Activated CD8-positive, alpha-beta T cell treated with anti-CD3 and anti-CD28 coated beads, Interleukin-2, amount 10 ng/mL, durations not matched to agents 7 days and 5 days (primary cell): ENCODE results near the gene PPIP5K2. TPM values are rescaled to one million over a fixed set of nuclear protein-coding genes. Genes with fewer than 3 reads are reported as not detected.
"Not testable (repeated sequence)": the region's sequence is repeated elsewhere in the genome, so short reads cannot be mapped to it uniquely, and the experiment has no call there.

Experiments
- ATAC-seq: fragments of 150-1000 bp; cut with Tn5 transposase; one replicate; pipeline ENCODE4 v1.10.0; 2021; ENCODE audit warnings: moderate library complexity
- CTCF ChIA-PET: fragments of 350-600 bp; sonication (Branson Sonifier 250); formaldehyde crosslinking; loops from one replicate; lab custom pipeline; 2021; ENCODE audit warnings: antibody characterized with exemption; lab: Charles Lee
- POLR2A ChIA-PET: fragments of 350-600 bp; sonication (Branson Sonifier 250); formaldehyde crosslinking; loops from one replicate; lab custom pipeline; 2021; ENCODE audit warnings: antibody characterized with exemption; lab: Charles Lee
- DNase-seq: peaks from one replicate; pipeline ENCODE4 v3.0.0-alpha.2; 2020
- H3K27ac Mint-ChIP-seq: one replicate; pipeline ENCODE4 v1.8.0; 2021; ENCODE audit warnings: mild to moderate bottlenecking, mixed read lengths
- H3K27me3 Mint-ChIP-seq: one replicate; pipeline ENCODE4 v1.8.0; 2021; ENCODE audit warnings: low read depth, mixed read lengths
- H3K36me3 Mint-ChIP-seq: one replicate; pipeline ENCODE4 v1.8.0; 2021; ENCODE audit warnings: low read depth, mixed read lengths
- H3K4me1 Mint-ChIP-seq: one replicate; pipeline ENCODE4 v1.8.0; 2021; ENCODE audit warnings: low read depth, mixed read lengths
- H3K4me3 Mint-ChIP-seq: one replicate; pipeline ENCODE4 v1.8.0; 2021; ENCODE audit warnings: mild to moderate bottlenecking, mixed read lengths
- H3K9me3 Mint-ChIP-seq: one replicate; pipeline ENCODE4 v1.8.0; 2022; ENCODE audit warnings: mixed read lengths; ENCODE audit not compliant: insufficient read depth
- total RNA-seq, 2 experiments: library from RNA; stranded (reverse); gene quantifications; one replicate each; pipeline ENCODE4 v1.2.3, GENCODE V29; 2021

The PPIP5K2 gene
- 10 to 100 TPM; 65.7 to 68.2 TPM for total RNA-seq

DNA sequence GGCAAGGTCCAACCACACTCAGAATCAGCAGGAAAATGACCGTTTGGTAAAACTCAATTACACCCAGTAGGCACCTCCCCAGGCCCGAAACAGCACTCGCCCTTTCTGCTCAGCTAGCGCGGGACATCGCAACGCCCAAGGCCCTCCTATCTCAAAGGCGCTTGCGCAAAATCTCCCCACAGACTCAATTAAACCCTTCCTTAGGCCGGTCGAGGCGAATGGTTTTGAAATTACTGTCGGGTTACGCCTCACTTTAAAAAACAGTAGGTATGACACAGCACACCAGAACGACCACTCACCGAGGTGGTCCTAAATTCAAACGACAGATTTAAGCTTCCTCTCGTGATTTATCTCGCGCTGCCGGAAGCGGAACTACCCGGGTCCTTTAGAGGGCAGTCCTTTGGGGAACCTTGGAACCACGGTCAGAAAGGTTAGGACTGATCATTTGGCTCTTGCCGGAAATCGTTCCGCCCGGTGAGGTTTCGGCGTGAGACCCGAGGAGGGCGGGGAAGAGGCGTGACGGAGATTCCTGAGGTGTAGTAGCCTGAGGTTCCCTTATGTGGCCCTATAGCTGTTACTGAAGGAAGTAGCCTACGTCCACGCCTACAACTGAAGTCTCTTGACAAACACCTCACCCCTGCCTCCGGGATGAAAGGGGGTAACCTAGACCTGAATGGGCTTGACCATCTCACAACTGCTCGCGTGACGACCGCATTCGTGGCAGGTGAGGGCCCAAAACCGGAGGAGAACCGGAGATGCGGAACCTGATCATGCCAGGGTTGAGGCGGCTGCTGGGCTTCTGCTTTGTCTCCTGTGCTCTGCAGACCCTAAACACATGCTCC lies at the start of gene PPIP5K2, which contains the start of gene GIN1:
Gene PPIP5K2, plus strand, starts transcription at position 537 of the 842 bp plus-strand sequence. CDS start 9,289 bp downstream, outside the sequence.
Gene GIN1, minus strand, starts transcription at position 374 of the 842 bp plus-strand sequence. CDS start 11,431 bp downstream, outside the sequence.
- peak within 1 kb of the TSS; percentile 96 for H3K27ac Mint-ChIP-seq
- POLR2A ChIA-PET: interaction anchor here (0.7 to 2.1 kb wide), 18 partner anchors 8 to 356 kb away, joined by 3 to 12 read pairs (median 4); partner anchors contain the start of gene MACIR
- peak; percentile 97 for DNase-seq
- ATAC-seq: peak; percentile 93
- no peaks in the 10 kb centered on the region for H3K27me3 Mint-ChIP-seq
- peaks cover 31% of the 10 kb centered on the region for H3K4me1 Mint-ChIP-seq
- H3K36me3 Mint-ChIP-seq: peaks cover 14% of the 10 kb centered on the region
- H3K4me3 Mint-ChIP-seq: peak within 1 kb of the TSS; percentile 85
- CTCF ChIA-PET: interaction anchor here (0.7 to 2.0 kb wide), 6 partner anchors 8 to 438 kb away, joined by 3 to 10 read pairs (median 6); no protein-coding TSS in a partner anchor
- no peaks in the 10 kb centered on the region for H3K9me3 Mint-ChIP-seq

DNA sequence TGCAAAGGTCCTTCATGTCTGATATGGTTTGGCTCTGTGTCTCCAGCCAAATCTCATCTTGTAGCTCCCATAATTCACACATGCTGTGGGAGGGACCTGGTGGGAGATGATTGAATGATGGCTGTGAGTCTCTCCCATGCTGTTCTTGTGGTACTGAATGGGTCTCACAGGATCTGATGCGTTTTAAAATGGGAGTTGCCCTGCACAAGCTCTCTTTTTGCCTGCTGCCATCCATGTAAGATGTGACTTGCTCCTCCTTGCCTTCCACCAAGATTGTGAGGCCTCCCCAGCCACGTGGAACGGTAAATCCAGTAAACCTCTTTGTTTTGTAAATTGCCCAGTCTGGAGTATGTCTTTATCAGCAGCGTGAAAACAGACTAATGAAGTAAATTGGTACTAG lies 46.6 kb upstream of the PPIP5K2 start:
- H3K4me1 Mint-ChIP-seq, POLR2A ChIA-PET, H3K36me3 Mint-ChIP-seq, CTCF ChIA-PET, H3K4me3 Mint-ChIP-seq, H3K27ac Mint-ChIP-seq, H3K27me3 Mint-ChIP-seq, ATAC-seq, DNase-seq: not testable (repeated sequence)
- peaks cover 21% of the 10 kb centered on the region for H3K9me3 Mint-ChIP-seq

DNA sequence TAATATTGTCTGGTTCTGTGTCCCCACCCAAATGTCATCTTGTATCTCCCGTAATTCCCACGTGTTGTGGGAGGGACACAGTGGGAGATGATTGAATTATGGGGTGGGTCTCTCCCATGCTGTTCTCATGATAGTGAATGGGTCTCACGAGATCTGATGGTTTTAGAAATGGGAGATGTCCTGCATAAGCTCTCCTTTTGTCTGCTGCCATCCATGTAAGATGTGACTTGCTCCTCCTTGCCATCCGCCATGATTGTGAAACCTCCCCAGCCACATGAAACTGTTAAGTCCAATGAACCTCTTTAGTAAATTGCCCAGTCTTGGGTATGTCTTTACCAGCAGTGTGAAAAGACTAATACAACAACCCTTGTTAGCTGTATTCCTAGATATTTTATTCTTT lies 44.7 kb upstream of the PPIP5K2 start:
- Mint-ChIP-seq H3K27me3 (peaks cover 4% of the 10 kb centered on the region), H3K9me3 (peaks cover 21% of the 10 kb centered on the region), H3K27ac (no peak overlapping the region), H3K36me3 (peaks cover 3% of the 10 kb centered on the region), H3K4me3 (no peak overlapping the region), H3K4me1 (no peaks in the 10 kb centered on the region)
- CTCF ChIA-PET: no interaction called here
- ATAC-seq: no peak
- no peak for DNase-seq
- POLR2A ChIA-PET: no interaction called here

DNA sequence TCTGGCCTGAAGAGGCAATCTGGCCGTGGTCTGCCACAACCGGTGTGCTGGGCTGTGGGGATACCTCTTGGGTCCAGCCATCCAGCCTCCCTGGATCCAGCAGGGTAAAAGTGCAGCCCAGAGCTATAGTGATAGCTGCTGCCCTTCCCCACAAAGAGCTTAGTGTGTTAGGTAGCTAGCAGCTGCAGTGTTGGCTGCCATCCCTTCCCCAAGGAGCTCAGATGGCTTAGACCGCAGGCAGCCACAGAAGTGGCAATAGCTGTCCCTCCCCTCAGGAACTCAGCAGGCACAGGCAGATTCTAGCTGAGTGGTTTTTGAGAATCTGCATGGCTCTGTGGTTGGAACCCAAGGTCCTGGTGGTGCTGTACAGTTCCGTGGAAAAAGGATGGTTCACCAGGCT lies 40.3 kb upstream of the PPIP5K2 start:
- ChIA-PET CTCF (no interaction called here), POLR2A (no interaction called here)
- Mint-ChIP-seq H3K9me3 (peaks cover 28% of the 10 kb centered on the region), H3K27ac (no peak overlapping the region), H3K27me3 (peaks cover 2% of the 10 kb centered on the region), H3K4me3 (no peak overlapping the region), H3K4me1 (no peaks in the 10 kb centered on the region), H3K36me3 (peaks cover 5% of the 10 kb centered on the region)
- no peak for DNase-seq
- ATAC-seq: no peak

DNA sequence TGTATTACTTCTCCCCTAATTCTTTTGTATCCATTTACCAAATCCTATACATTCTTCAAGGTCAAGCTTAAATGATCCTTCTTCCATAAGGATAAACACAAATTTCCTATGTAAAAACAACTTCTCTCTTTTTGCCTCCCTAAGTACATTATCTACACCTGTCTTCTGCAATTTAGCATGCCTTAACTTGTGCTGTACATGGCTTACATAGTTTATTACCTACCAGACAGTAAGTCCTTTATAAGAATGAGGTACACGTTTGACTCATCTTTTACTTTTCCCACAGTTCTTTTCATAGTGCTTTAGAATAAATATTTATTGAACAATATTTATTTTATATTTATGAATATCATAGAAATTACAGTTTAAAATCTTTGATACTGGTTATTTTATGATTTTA lies 33.6 kb upstream of the PPIP5K2 start:
- POLR2A ChIA-PET: no interaction called here

DNA sequence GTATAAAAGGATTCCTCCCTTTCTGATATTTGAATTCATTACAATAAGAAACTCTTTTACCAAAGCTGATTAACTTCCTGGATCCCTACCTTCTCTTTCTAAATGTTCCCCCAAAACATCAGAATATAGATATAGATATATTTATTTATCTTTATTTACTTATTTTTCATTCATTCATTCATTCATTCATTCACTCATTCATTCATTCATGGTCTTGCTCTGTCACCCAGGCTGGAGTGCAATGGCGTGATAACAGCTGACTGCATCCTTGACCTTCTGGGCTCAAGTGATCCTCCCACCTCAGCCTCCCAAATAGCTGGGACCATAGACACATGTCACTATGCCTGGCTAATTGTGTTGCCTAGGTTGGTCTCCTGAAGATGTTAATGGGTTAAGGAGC lies 30.8 kb upstream of the PPIP5K2 start:
- Mint-ChIP-seq H3K27me3 (no peaks in the 10 kb centered on the region), H3K9me3 (peaks cover 2% of the 10 kb centered on the region), H3K4me1 (no peaks in the 10 kb centered on the region), H3K4me3 (no peak overlapping the region), H3K27ac (no peak overlapping the region), H3K36me3 (peaks cover 35% of the 10 kb centered on the region)
- ChIA-PET CTCF (no interaction called here), POLR2A (interaction anchor here (0.8 kb wide), 1 partner anchor 12 kb away, joined by 3 read pairs; no protein-coding TSS in a partner anchor)
- DNase-seq: no peak
- no peak for ATAC-seq

More for the DNA sequence above, 33.6 kb upstream of the PPIP5K2 start:
- CTCF ChIA-PET: no interaction called here
- no peak overlapping the region for H3K27ac Mint-ChIP-seq
- peaks cover 25% of the 10 kb centered on the region for H3K36me3 Mint-ChIP-seq
- no peak for ATAC-seq
- no peak overlapping the region for H3K4me3 Mint-ChIP-seq
- no peaks in the 10 kb centered on the region for H3K4me1 Mint-ChIP-seq
- DNase-seq: no peak
- peaks cover 2% of the 10 kb centered on the region for H3K27me3 Mint-ChIP-seq
- H3K9me3 Mint-ChIP-seq: peaks cover 16% of the 10 kb centered on the region

DNA sequence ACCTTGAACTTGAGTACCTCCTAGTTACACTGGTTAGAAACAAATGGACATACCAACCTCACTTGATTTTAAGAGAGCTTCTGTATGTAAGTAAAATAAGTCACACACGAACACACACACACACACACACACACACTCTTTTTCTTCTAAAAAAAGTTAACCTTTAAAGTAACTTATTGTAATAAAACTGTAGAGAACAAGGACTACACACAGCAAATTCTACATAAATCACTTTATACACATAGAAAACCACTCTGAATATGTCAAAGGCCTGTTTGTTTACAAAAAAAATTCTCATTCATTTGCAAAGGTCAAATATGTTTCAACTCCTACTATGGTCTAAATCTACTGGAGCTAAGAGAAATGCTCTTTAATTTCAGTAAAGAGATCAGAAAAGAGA lies 29.3 kb upstream of the PPIP5K2 start:
- ChIA-PET CTCF (no interaction called here), POLR2A (no interaction called here)
- DNase-seq (no peak), ATAC-seq (no peak)
- no peak overlapping the region for H3K27ac Mint-ChIP-seq
- H3K9me3 Mint-ChIP-seq: no peaks in the 10 kb centered on the region
- no peak overlapping the region for H3K4me3 Mint-ChIP-seq
- no peaks in the 10 kb centered on the region for H3K4me1 Mint-ChIP-seq
- H3K36me3 Mint-ChIP-seq: peaks cover 25% of the 10 kb centered on the region
- H3K27me3 Mint-ChIP-seq: no peaks in the 10 kb centered on the region

DNA sequence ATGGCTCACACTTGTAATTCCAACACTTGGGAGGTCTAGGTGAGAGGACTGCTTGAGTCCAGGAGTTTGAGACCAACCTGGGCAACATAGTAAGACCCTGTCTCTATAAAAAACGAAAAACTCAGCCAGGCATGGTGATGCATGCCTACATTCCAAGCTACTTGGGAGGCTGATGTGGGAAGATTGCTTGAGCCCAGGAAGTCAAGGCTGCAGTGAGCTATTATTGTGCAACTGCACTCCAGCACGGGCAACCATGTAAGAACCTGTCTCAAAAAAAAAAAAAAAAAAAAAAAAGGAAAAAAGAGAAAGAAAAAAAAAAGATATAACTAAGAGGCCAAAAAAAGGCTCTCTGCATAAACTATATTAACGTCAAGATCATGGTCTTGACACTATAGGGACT lies 27.4 kb upstream of the PPIP5K2 start:
- ATAC-seq (no peak), DNase-seq (no peak)
- H3K36me3 Mint-ChIP-seq: peaks cover 25% of the 10 kb centered on the region
- CTCF ChIA-PET: no interaction called here
- no peak overlapping the region for H3K27ac Mint-ChIP-seq
- no peaks in the 10 kb centered on the region for H3K4me1 Mint-ChIP-seq
- no peaks in the 10 kb centered on the region for H3K27me3 Mint-ChIP-seq
- no peaks in the 10 kb centered on the region for H3K9me3 Mint-ChIP-seq
- no peak overlapping the region for H3K4me3 Mint-ChIP-seq
- POLR2A ChIA-PET: no interaction called here

DNA sequence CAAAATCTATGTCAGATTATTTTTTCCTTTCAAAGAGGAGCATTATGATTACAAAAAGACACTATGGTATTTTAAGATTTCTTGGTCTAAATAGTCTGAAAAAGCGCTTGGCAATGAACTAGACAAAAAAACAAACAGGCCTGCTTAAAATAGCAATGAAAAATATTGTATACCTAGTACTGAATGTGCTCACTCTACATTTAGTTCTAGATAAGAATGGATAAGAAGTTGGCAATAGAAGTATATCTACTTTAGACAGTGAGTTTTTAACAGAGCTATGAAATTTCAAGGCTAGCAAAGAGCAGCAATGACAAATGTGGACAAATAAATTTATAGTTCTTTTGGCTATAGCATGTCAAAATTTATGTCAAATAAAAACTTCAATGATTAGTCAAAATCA lies 26.4 kb upstream of the PPIP5K2 start:
- no peaks in the 10 kb centered on the region for H3K4me1 Mint-ChIP-seq
- H3K4me3 Mint-ChIP-seq: no peak overlapping the region
- no peaks in the 10 kb centered on the region for H3K9me3 Mint-ChIP-seq
- no peaks in the 10 kb centered on the region for H3K27me3 Mint-ChIP-seq
- ChIA-PET POLR2A (no interaction called here), CTCF (no interaction called here)
- H3K36me3 Mint-ChIP-seq: peaks cover 25% of the 10 kb centered on the region
- H3K27ac Mint-ChIP-seq: no peak overlapping the region
- ATAC-seq (no peak), DNase-seq (no peak)

DNA sequence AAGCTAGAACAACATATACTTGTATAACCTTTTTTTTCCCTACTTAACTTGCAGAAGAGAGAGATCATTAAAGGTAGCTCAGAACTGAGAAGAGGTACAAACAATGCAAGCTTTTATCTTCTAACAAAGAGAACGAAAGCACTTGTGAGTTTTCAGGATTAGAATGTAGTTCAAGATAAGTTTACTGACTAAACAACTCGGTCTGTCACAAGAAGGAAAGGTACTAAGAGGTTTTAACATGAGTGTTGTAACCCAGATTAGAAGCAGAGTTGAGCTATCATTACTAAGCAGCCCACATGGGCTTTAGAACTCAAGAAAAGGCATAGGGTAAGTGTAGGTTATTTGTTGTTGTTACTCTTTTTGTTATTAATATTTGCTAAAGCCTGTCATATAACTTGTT lies 25.4 kb upstream of the PPIP5K2 start:
- DNase-seq (no peak), ATAC-seq (no peak)
- Mint-ChIP-seq H3K4me3 (no peak overlapping the region), H3K4me1 (no peaks in the 10 kb centered on the region), H3K27ac (no peak overlapping the region), H3K27me3 (no peaks in the 10 kb centered on the region), H3K9me3 (no peaks in the 10 kb centered on the region), H3K36me3 (peaks cover 25% of the 10 kb centered on the region)
- CTCF ChIA-PET: no interaction called here
- POLR2A ChIA-PET: no interaction called here

DNA sequence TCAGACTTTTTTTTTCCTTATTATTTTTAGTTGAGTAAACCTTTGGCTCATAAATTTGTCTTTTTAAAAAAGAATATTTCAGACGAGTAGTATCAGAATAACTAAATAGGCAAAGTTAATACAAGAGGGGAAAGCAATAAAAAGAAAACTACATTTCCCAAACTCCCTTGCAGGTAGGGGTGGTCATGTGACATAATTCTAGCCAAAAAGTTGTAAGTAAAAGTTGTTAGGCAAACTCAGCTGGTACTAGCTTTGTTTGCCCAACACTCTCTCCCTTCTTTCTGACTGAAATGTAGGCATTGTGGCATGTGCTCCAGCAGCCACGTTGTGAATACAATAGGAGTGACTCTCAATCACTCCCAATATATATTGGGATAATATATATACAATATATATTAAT lies 21.1 kb upstream of the PPIP5K2 start:
- Mint-ChIP-seq H3K4me3 (no peak overlapping the region), H3K36me3 (peaks cover 13% of the 10 kb centered on the region), H3K9me3 (no peaks in the 10 kb centered on the region), H3K27me3 (no peaks in the 10 kb centered on the region), H3K27ac (no peak overlapping the region), H3K4me1 (no peaks in the 10 kb centered on the region)
- ChIA-PET POLR2A (no interaction called here), CTCF (no interaction called here)
- ATAC-seq (no peak), DNase-seq (no peak)

DNA sequence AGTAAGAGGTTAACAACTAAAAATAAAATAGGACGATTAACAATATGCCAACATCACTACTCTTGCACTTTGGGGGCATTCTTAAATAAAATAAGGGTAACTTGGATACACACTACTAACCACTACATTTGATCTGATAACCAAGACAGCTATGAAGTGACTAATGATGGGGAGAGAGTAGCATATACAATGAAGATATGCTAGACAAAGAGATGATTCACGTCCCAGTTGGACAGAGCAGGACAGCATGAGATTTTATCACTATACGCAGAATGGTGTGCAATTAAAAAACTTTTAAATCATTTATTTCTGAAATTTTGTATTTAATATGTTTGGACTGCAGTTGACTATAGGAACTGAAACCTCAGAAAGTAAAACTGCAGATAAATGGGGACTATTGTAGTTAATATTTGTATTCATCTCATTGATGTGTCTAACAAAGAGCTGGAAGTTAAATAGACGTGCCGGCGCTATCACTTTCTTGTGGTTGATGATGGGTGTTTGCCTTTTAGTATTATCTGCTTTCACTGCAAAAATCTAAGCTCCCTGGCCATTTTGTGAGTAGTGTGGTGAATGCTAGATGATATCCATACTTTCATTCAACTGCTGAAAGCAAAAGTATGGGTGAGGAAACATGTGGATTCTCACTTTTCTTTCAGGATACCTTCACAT lies 18.9 kb upstream of the PPIP5K2 start:
- POLR2A ChIA-PET: interaction anchor here (1.1 kb wide), 1 partner anchor 19 kb away, joined by 3 read pairs; the partner anchor contains the start of genes GIN1 and PPIP5K2
- ATAC-seq: no peak
- no peaks in the 10 kb centered on the region for H3K9me3 Mint-ChIP-seq

More for the DNA sequence above, 18.9 kb upstream of the PPIP5K2 start:
- DNase-seq: no peak
- Mint-ChIP-seq H3K4me3 (no peak overlapping the region), H3K27me3 (no peaks in the 10 kb centered on the region), H3K36me3 (peaks cover 18% of the 10 kb centered on the region), H3K27ac (no peak overlapping the region), H3K4me1 (no peaks in the 10 kb centered on the region)
- CTCF ChIA-PET: no interaction called here
